CD4-positive, alpha-beta T cell (primary cell): ENCODE results near the gene YPEL1. TPM values are rescaled to one million over a fixed set of nuclear protein-coding genes. Genes with fewer than 3 reads are reported as not detected.

Experiments used
- ATAC-seq: fragments of 200-7000 bp; cut with Tn5 transposase; one replicate; pipeline ENCODE4 v1.10.0; 2022; ENCODE audit warnings: mild to moderate bottlenecking; ENCODE audit not compliant: poor library complexity
- CTCF ChIA-PET: fragments of 350-600 bp; sonication (Branson Sonifier 250); formaldehyde crosslinking; loops from one replicate; lab custom pipeline; 2021; ENCODE audit warnings: antibody characterized with exemption, inconsistent platforms; lab: Charles Lee
- POLR2A ChIA-PET: fragments of 350-600 bp; sonication (Branson Sonifier 250); formaldehyde crosslinking; loops from one replicate; lab custom pipeline; 2021; ENCODE audit warnings: antibody characterized with exemption, inconsistent platforms; lab: Charles Lee
- DNase-seq, 14 experiments: peaks; one replicate each; pipeline ENCODE4 v3.0.0-alpha.2; 2013 to 2020; ENCODE audit warnings: mixed read lengths in 2 of 14
- H3K27ac ChIP-seq, 2 donors: one replicate each; pipeline versions ENCODE4 v1.5.1 to v1.7.0; 2013; ENCODE audit warnings: low read length in 2 of 2, low read depth in 1 of 2, mild to moderate bottlenecking in 1 of 2
- H3K27me3 ChIP-seq, 2 experiments: 1 replicate in 1 of 2; 2 replicates in 1 of 2; pipeline versions ENCODE4 v1.6.1 to v1.7.0; 2013; ENCODE audit warnings: low read length in 2 of 2, control low read depth in 1 of 2, mild to moderate bottlenecking in 1 of 2, moderate library complexity in 1 of 2; ENCODE audit not compliant: insufficient read depth in 2 of 2, control insufficient read depth in 1 of 2
- H3K36me3 ChIP-seq: one replicate; pipeline ENCODE4 v1.6.1; 2013; ENCODE audit warnings: low read length, control low read depth; ENCODE audit not compliant: insufficient read depth
- H3K4me1 ChIP-seq: one replicate; pipeline ENCODE4 v1.6.1; 2013; ENCODE audit warnings: low read length, control low read depth; ENCODE audit not compliant: insufficient read depth
- H3K4me3 ChIP-seq: one replicate; pipeline ENCODE4 v1.5.1; 2013; ENCODE audit warnings: mild to moderate bottlenecking, low read length, moderate library complexity
- H3K9me3 ChIP-seq, 2 experiments: 1 replicate in 1 of 2; 2 replicates in 1 of 2; pipeline versions ENCODE4 v1.6.1 to v1.7.0; 2013; ENCODE audit warnings: low read length in 2 of 2, mild to moderate bottlenecking in 2 of 2, control low read depth in 1 of 2, moderate library complexity in 1 of 2; ENCODE audit not compliant: control insufficient read depth in 1 of 2, insufficient read depth in 1 of 2
- H3K27ac Mint-ChIP-seq: one replicate; pipeline ENCODE4 v1.8.0; 2020; ENCODE audit warnings: mixed read lengths
- H3K27me3 Mint-ChIP-seq: one replicate; pipeline ENCODE4 v1.8.0; 2021; ENCODE audit warnings: mixed read lengths
- H3K36me3 Mint-ChIP-seq: one replicate; pipeline ENCODE4 v1.8.0; 2021; ENCODE audit warnings: low read depth, mixed read lengths
- H3K4me1 Mint-ChIP-seq: one replicate; pipeline ENCODE4 v1.8.0; 2021; ENCODE audit warnings: low read depth, mixed read lengths
- H3K4me3 Mint-ChIP-seq: one replicate; pipeline ENCODE4 v1.8.0; 2020; ENCODE audit warnings: mild to moderate bottlenecking, mixed read lengths
- H3K9me3 Mint-ChIP-seq: one replicate; pipeline ENCODE4 v1.8.0; 2020; ENCODE audit warnings: mixed read lengths
- CTCF ChIP-seq: fragments of 200-600 bp; IDR thresholded peaks from one replicate; pipeline ENCODE4 v1.8.0; 2022; ENCODE audit warnings: antibody characterized with exemption, mild to moderate bottlenecking
- intact Hi-C, 2 experiments: fragments of 100-400 bp; cut with DNase I in 1 of 2; cut with micrococcal nuclease in 1 of 2; formaldehyde crosslinking; loops; one replicate each; pipeline versions ENCODE4 v1.15.1 to v1.9.0; 2023 to 2025; cut with DNase I, micrococcal nuclease
- total RNA-seq, 174 experiments: library from RNA in 2 of 174; stranded (reverse) in 2 of 174; gene quantifications; one replicate each; pipeline ENCODE4 v1.2.3 and lab custom pipeline; 2021 to 2026

YPEL1 gene
- total RNA-seq, 2 experiments from 2014 or later: 2.3 to 2.6 TPM

GRCh38 chr22:21760640-21761039, 25.0 kb upstream of the YPEL1 start:
- intact Hi-C loops: no loop called here
- Histone ChIP-seq H3K36me3 (peaks cover 52% of the 10 kb centered on the region), H3K9me3 (no peaks in the 10 kb centered on the region), H3K4me3 (no peak overlapping the region), H3K27ac (no peak overlapping the region), H3K4me1 (peaks cover 40% of the 10 kb centered on the region), H3K27me3 (no peaks in the 10 kb centered on the region)
- POLR2A ChIA-PET: no interaction called here
- no peak for TF ChIP-seq CTCF
- no peaks in the 10 kb centered on the region for H3K9me3 Mint-ChIP-seq
- H3K36me3 Mint-ChIP-seq: peaks cover 77% of the 10 kb centered on the region
- peaks cover 25% of the 10 kb centered on the region for H3K4me1 Mint-ChIP-seq
- CTCF ChIA-PET: no interaction called here
- H3K27ac Mint-ChIP-seq: no peak overlapping the region
- ATAC-seq (no peak), DNase-seq (peak in 1 of 14 experiments; percentile 37)
- no peak overlapping the region for H3K4me3 Mint-ChIP-seq
- H3K27me3 Mint-ChIP-seq: no peaks in the 10 kb centered on the region

GRCh38 chr22:21759646-21760376, 24.2 kb upstream of the YPEL1 start:
- intact Hi-C loops: no loop called here
- Mint-ChIP-seq H3K9me3 (no peaks in the 10 kb centered on the region), H3K4me1 (peaks cover 17% of the 10 kb centered on the region), H3K36me3 (peaks cover 68% of the 10 kb centered on the region), H3K27me3 (no peaks in the 10 kb centered on the region), H3K27ac (no peak overlapping the region), H3K4me3 (no peak overlapping the region)
- no peak for TF ChIP-seq CTCF
- Histone ChIP-seq H3K9me3 (no peaks in the 10 kb centered on the region), H3K27me3 (no peaks in the 10 kb centered on the region), H3K4me1 (peaks cover 32% of the 10 kb centered on the region), H3K36me3 (peaks cover 47% of the 10 kb centered on the region), H3K27ac (no peak overlapping the region), H3K4me3 (no peak overlapping the region)
- no peak for ATAC-seq
- DNase-seq: no peak
- POLR2A ChIA-PET: no interaction called here
- CTCF ChIA-PET: no interaction called here

- ChIA-PET CTCF (no interaction called here), POLR2A (no interaction called here)
- no peak overlapping the region for H3K4me3 Mint-ChIP-seq
- H3K9me3 ChIP-seq: no peaks in the 10 kb centered on the region
- DNase-seq: no peak
- H3K4me1 Mint-ChIP-seq: peaks cover 10% of the 10 kb centered on the region
- no peaks in the 10 kb centered on the region for H3K27me3 Mint-ChIP-seq
- H3K9me3 Mint-ChIP-seq: no peaks in the 10 kb centered on the region
- H3K27me3 ChIP-seq: no peaks in the 10 kb centered on the region
- no peak overlapping the region for H3K27ac Mint-ChIP-seq
- TF ChIP-seq CTCF: no peak
- intact Hi-C loops: no loop called here
- peaks cover 42% of the 10 kb centered on the region for H3K36me3 ChIP-seq
- peaks cover 61% of the 10 kb centered on the region for H3K36me3 Mint-ChIP-seq
- peaks cover 25% of the 10 kb centered on the region for H3K4me1 ChIP-seq
- H3K27ac ChIP-seq: no peak overlapping the region
- no peak overlapping the region for H3K4me3 ChIP-seq
- no peak for ATAC-seq
Measured at GRCh38 chr22:21759093-21759492, 23.5 kb upstream of the YPEL1 start.
